Measurements from ENCODE around the gene PAX5. TPM values are rescaled to one million over a fixed set of nuclear protein-coding genes. Genes with fewer than 3 reads are reported as not detected.

Gene PAX5
- total RNA-seq, 1 donor from 2014 or later: 0.18 TPM

DNA sequence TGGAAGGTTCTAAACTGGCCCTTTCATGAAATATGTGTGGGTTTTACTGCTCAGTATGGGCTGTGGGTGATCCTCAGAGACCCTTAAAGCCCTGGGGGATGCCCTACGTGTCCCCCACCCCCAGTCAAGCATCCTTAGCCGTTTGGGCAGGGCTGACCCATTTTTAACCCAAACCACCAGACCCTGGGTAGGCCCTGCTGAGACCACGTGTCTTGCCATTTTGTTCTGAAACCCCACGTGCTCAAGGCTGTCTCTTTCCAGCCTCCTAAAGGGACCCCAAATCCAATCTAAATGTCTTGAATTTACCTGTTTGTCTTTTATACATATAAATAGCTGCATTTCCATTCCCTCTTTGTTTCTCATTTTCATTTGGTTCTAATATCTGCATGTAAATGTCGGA lies 94.9 kb downstream of the PAX5 start:
- Histone ChIP-seq H3K4me3 (no peak overlapping the region), H3K36me3 (no peaks in the 10 kb centered on the region), H3K4me1 (no peaks in the 10 kb centered on the region), H3K27ac (no peak overlapping the region), H3K27me3 (ENCODE audit: low read depth) (peaks cover 7% of the 10 kb centered on the region), H3K9me3 (no peaks in the 10 kb centered on the region)
- DNase-seq: no peak
- intact Hi-C loops (cut with DNase I): no loop called here
- TF ChIP-seq, protein P1, sequence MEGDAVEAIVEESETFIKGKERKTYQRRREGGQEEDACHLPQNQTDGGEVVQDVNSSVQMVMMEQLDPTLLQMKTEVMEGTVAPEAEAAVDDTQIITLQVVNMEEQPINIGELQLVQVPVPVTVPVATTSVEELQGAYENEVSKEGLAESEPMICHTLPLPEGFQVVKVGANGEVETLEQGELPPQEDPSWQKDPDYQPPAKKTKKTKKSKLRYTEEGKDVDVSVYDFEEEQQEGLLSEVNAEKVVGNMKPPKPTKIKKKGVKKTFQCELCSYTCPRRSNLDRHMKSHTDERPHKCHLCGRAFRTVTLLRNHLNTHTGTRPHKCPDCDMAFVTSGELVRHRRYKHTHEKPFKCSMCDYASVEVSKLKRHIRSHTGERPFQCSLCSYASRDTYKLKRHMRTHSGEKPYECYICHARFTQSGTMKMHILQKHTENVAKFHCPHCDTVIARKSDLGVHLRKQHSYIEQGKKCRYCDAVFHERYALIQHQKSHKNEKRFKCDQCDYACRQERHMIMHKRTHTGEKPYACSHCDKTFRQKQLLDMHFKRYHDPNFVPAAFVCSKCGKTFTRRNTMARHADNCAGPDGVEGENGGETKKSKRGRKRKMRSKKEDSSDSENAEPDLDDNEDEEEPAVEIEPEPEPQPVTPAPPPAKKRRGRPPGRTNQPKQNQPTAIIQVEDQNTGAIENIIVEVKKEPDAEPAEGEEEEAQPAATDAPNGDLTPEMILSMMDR (IDR thresholded peaks at IDR 0.05): no peak
- no peak for ATAC-seq

DNA sequence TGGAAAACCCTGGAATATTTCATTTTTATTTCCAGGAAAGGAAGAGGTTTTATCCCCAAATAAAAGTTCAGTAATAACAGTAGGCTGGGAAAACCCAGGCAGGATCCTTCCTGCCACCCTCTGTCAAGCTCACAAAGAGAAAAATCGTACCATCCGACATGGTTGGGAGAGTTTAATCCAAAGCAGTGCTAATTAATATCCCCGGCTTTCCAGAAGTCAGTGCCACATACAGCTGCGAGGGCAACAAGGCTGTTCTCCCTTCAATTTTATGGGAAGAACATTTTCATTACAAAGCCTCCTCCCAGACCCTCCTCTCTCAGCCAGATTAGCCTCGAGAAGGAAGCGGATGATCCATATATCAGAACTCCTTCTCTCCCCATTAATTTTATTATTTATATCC lies 95.5 kb downstream of the PAX5 start:
- ATAC-seq (no peak), DNase-seq (no peak)
- Histone ChIP-seq H3K27ac (no peak overlapping the region), H3K36me3 (no peaks in the 10 kb centered on the region), H3K27me3 (ENCODE audit: low read depth) (peaks cover 7% of the 10 kb centered on the region), H3K4me3 (no peak overlapping the region), H3K9me3 (no peaks in the 10 kb centered on the region), H3K4me1 (no peaks in the 10 kb centered on the region)
- intact Hi-C loops (cut with DNase I): no loop called here
- TF ChIP-seq, protein P1 (IDR thresholded peaks at IDR 0.05): no peak

DNA sequence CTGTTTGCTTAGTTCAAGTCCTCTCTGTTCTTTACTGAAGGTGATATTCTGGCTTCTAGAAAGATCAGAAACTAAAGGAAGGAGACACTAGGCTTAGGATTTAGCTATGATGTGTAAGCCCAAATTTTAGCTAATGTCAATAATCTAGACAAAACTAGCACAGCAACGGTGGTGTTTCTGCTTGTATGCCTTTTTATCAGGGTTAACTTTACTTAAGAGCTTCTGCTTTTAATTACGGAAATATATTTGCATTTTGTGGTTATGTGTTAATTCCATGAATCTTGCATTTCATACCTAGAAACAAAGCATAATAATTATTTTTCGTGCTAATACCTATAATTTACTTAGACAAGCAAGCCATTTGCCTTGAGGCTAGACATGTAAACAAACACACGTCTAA lies 96.1 kb downstream of the PAX5 start:
- Histone ChIP-seq H3K4me1 (no peaks in the 10 kb centered on the region), H3K27me3 (ENCODE audit: low read depth) (peaks cover 7% of the 10 kb centered on the region), H3K4me3 (no peak overlapping the region), H3K27ac (no peak overlapping the region), H3K36me3 (no peaks in the 10 kb centered on the region), H3K9me3 (no peaks in the 10 kb centered on the region)
- ATAC-seq: no peak
- TF ChIP-seq, protein P1 (IDR thresholded peaks at IDR 0.05): no peak
- no peak for DNase-seq
- intact Hi-C loops (cut with DNase I): no loop called here

DNA sequence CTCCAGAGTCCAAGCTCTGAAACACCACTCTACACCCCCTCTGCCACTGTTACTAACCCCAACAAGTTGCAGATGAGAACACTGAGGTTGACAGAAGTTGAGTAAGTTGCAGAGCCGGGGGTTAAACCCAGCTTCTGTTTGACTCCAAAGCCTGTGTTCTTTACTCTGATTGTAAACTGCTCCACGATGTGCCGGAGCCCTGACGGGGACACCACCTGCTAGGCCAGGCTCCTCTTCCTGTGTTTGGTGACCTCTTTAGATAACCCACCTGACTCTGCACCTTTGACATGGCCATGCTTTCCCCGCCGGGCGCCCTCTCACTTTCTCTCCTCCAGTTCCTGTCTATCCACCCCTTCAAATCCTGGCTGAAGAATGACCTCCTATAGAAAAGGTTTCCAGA lies 96.7 kb downstream of the PAX5 start:
- DNase-seq: no peak
- TF ChIP-seq, protein P1 (IDR thresholded peaks at IDR 0.05): no peak

DNA sequence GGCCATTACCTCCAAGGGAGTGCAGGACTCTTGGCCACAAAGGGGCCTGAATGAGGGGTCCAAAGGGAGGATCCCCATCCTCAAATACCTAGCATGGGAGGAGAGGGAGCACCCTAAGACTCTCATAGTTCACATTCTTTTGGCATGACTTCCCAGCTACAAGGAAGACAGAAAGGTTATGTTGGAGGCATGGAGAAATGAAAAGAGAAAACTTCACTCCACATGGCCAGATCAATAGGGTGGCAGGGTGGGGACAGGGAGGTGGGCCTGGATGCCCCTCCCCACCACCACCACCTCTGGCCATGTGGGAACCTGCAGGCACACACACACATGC lies 97.6 kb downstream of the PAX5 start:
- intact Hi-C loops (cut with DNase I): no loop called here
- DNase-seq (no peak), ATAC-seq (no peak)
- H3K27me3 ChIP-seq (ENCODE audit: low read depth): peaks cover 7% of the 10 kb centered on the region
- H3K36me3 ChIP-seq: no peaks in the 10 kb centered on the region
- peaks cover 2% of the 10 kb centered on the region for H3K9me3 ChIP-seq
- H3K4me1 ChIP-seq: no peaks in the 10 kb centered on the region
- H3K27ac ChIP-seq: no peak overlapping the region
- no peak overlapping the region for H3K4me3 ChIP-seq
- TF ChIP-seq, protein P1 (IDR thresholded peaks at IDR 0.05): no peak

More for the DNA sequence above, 96.7 kb downstream of the PAX5 start:
- no peak overlapping the region for H3K27ac ChIP-seq
- peaks cover 7% of the 10 kb centered on the region for H3K27me3 ChIP-seq (ENCODE audit: low read depth)
- no peaks in the 10 kb centered on the region for H3K4me1 ChIP-seq
- H3K9me3 ChIP-seq: peaks cover 1% of the 10 kb centered on the region
- ATAC-seq: no peak
- no peak overlapping the region for H3K4me3 ChIP-seq
- H3K36me3 ChIP-seq: no peaks in the 10 kb centered on the region
- intact Hi-C loops (cut with DNase I): no loop called here

Measured in lower lobe of right lung (tissue), 2 donors.